Loucy (cell line): ENCODE measurements around the gene NEO1.

Source experiments
- EZH2phosphoT487 ChIP-seq: fragments of 200-600 bp; IDR thresholded peaks from 2 replicates; pipeline ENCODE4 v1.6.1; 2018; ENCODE audit warnings: antibody characterized with exemption, mild to moderate bottlenecking, moderate library complexity, borderline replicate concordance
- TF ChIP-seq, protein P1 (sequence below): fragments of 200-600 bp; sonication (generic); conservative IDR thresholded peaks from 2 replicates; pipeline ENCODE4 v1.5.1; 2014; ENCODE audit warnings: mild to moderate bottlenecking, antibody characterized with exemption, low read length

GRCh38 chr15:73175382-73175781 is 123.1 kb downstream of the NEO1 start:
- no peak for TF ChIP-seq EZH2phosphoT487
- TF ChIP-seq, protein P1, sequence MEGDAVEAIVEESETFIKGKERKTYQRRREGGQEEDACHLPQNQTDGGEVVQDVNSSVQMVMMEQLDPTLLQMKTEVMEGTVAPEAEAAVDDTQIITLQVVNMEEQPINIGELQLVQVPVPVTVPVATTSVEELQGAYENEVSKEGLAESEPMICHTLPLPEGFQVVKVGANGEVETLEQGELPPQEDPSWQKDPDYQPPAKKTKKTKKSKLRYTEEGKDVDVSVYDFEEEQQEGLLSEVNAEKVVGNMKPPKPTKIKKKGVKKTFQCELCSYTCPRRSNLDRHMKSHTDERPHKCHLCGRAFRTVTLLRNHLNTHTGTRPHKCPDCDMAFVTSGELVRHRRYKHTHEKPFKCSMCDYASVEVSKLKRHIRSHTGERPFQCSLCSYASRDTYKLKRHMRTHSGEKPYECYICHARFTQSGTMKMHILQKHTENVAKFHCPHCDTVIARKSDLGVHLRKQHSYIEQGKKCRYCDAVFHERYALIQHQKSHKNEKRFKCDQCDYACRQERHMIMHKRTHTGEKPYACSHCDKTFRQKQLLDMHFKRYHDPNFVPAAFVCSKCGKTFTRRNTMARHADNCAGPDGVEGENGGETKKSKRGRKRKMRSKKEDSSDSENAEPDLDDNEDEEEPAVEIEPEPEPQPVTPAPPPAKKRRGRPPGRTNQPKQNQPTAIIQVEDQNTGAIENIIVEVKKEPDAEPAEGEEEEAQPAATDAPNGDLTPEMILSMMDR = no peak
